ENCODE data around the gene VSTM4.

The VSTM4 gene

GRCh38 chr10:49116509-49117375 lies 1.4 kb upstream of the VSTM4 start:
- ATAC-seq = peak; percentile 7
- DNase-seq = no peak

- DNase-seq (no peak), ATAC-seq (peak; percentile 42)
Measured at GRCh38 chr10:49115796-49116508, 630 bp upstream of the VSTM4 start.

GRCh38 chr10:49114718-49115014 lies 656 bp downstream of the VSTM4 start:
- DNase-seq (no peak), ATAC-seq (no peak)

DNA sequence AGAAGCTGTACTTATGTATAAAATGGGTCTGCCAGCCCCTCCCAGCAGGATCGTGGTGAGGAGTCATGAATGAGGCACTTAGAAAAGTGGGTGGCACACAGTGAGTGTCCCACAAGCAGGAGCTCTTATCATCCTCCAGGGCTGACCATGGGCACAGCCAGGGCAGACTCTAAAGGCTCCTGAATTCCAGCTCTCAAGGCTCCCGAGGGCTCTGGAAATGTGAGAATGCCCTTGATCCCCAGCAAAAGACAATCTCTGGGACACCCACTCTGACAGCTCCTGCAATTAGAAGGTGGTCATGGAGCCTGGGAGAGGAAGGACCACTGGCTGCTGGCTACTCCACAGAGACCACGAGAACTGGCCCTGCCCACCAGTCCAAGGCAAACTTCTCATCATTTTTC lies 1.6 kb downstream of the VSTM4 start:
- DNase-seq (no peak), ATAC-seq (no peak)

DNA sequence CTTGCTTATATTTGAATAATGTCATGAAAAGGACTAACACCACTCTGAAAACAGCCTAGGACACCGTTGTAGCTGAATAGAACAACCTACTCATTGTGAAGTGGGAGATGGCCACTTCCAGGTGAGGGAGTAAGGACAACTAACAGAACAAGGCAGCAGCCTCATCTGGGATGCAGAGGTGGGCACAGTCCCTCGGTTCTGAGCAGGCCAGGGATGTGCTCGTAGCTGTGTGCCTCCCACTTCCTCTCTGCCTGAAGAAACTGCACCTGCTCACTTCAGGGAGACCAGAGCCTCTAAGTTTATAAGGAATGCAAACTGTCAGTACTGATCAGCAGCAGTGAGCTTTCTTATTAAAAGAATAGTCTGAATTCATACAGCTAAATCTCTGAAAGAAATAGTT lies 2.5 kb downstream of the VSTM4 start:
- DNase-seq (no peak), ATAC-seq (no peak)

DNA sequence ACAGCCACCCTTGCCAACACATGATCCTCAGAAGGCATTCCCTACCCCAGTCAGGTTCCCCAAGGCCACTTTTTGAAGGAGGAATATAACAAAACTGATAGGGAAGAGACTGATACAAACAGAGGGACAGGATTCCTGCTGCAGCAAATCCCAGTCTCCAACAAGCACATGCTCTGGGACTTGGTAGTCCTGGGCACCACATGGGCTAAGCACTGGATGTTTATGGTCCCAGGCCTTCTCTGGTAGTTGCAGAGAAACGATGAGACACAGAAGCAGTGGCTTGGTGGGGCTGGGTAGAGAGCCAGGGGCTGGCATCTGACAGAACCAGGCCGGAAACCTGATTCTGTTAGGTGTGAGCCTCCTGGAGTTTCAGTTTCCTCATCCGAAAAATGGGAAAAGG lies 3.2 kb downstream of the VSTM4 start:
- DNase-seq (no peak), ATAC-seq (no peak)

GRCh38 chr10:49111320-49111698 lies 4.0 kb downstream of the VSTM4 start:
- DNase-seq (no peak), ATAC-seq (no peak)

GRCh38 chr10:49110684-49111319 lies 4.5 kb downstream of the VSTM4 start:
- no peak for ATAC-seq

DNA sequence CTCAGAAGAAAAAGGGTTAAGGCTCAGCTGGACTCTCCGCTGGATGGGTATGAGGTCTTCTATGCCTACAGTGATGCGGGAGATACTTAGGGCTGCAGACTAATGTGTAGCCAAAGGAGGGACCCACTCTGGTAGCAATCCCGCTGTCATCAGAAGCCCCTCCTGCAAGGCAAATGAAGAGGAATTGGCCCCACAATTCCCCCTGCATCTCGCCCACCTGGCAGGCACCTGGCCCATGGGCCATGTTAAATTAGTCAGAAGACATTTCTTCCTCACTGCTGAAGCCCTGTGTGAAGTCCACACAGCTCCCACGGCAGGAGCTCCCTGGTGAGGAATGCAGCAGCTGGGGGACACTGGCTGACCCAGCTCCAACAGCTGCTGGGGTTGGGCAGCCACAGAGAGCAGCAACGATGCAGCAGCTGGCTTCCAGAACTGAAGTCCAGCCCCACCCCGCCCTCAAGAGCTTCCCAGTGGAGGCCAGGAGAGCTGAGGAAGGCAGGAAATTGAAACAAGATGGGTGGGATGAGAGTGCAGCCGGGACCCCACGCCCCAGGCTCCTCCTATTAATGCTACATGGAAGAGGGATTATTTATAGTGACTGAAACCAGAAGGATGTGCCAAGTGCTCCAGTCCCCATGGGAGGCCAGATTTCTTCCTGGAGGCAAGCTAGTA lies 5.5 kb downstream of the VSTM4 start:
- DNase-seq (no peak), ATAC-seq (no peak)

More at GRCh38 chr10:49110684-49111319, 4.5 kb downstream of the VSTM4 start:
- no peak for DNase-seq

DNA sequence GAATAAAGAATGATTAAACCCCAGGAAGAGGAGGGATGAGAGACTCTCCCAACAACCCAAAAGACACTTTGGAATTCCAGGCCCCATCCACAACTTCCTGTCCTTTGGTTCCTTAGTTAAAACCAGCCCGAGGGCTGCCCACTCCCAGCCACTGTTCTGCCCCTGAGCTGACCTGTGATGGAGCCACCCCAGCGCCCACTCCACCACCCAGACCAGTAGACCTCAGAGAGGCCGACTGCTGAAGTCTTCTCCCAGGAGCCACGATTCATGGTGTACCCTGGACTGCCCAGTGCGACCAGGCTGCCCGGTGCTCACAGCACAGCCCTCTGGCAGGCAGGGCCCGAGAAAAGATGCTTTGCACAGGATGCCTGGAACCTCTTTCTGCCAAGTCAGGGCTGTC lies 6.7 kb downstream of the VSTM4 start:
- DNase-seq (no peak), ATAC-seq (no peak)

- DNase-seq = no peak
- no peak for ATAC-seq
Measured at GRCh38 chr10:49107887-49108267, 7.4 kb downstream of the VSTM4 start.

DNA sequence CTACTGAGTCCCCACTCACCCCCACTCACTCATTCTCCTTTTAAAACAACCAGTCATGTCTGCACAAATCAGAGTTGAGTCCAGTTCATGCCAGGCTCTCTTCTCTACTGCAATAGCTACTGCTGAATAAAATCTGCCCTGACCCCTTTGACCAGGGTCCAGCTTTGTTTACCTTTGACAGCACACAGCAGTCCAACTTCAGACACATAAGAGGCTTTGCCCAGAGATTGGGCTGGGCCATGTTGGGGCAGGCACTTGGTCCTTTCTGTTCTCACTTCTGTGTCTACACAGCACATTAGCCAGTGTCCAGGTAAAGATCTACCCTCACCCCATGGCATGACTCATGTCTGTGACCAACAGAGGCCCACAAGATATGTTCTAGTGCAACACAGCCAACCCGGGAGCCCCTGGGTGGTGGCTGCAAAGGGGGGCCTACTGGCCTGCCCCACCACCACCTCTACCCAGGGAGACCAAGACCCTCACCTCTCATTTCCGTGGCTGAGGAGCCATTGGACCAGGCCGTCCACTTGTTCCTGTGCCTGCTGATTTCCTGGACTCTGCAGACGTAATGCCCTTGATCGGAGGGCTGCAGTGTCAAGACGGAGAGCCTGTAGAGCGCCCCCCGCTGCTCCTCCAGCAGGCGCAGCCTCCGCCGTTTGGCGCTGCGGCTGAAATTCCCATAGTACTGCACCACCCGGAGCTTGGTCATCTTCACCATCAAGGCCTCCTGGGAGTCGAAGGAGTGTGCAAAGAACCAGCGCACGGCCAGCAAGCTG lies 8.0 kb downstream of the VSTM4 start:
- no peak for ATAC-seq
- no peak for DNase-seq

GRCh38 chr10:49106451-49106850 lies 8.9 kb downstream of the VSTM4 start:
- ATAC-seq (no peak), DNase-seq (no peak)

- DNase-seq = no peak
Measured at GRCh38 chr10:49105076-49105475, 10.2 kb downstream of the VSTM4 start.

DNA sequence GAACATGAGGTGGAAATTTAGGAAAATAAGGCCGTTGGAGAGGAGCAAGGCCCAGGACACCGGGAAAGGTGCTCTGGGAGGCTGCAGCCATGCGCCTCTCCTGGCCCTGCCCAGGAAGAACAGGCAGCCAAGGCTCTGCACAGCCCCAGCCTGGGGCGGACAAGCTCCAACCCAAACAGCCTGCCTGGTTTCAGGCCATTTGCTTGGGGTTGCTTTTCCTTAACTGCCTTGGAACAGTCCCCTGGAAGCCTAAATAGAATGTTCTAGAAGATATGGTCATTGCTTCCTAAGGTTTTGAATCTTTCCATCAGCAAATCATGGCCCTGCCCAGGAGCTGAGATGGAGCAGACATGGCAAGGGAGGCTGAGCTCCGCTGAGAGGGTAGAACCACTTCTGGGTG lies 11.0 kb downstream of the VSTM4 start:
- ATAC-seq (no peak), DNase-seq (no peak)

More at GRCh38 chr10:49105076-49105475, 10.2 kb downstream of the VSTM4 start:
- ATAC-seq = no peak

DNA sequence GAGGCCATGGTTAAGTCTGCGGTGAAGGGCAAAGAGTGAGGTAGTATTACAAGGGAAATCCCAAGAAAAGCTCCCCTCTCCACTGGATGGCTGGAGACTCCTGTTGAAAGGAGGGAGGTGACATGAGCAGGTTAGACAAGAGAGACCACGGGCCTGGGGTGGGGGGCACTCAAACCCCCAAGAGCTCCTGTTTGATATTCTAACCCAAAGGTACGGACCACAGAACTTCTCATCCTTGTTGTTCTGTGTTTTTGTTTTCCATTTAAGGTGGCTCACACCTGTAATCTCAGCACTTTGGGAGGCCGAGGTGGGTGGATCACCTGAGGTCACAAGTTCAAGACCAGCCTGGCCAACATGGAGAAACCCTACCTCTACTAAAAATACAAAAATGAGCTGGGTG lies 11.6 kb downstream of the VSTM4 start:
- DNase-seq = no peak

GRCh38 chr10:49099046-49099445 lies 16.3 kb downstream of the VSTM4 start:
- ATAC-seq (no peak), DNase-seq (no peak)

More for the DNA sequence above, 11.6 kb downstream of the VSTM4 start:
- no peak for ATAC-seq

GRCh38 chr10:49096890-49097445 lies 18.4 kb downstream of the VSTM4 start:
- no peak for DNase-seq
- no peak for ATAC-seq

GRCh38 chr10:49094646-49095045 lies 20.7 kb downstream of the VSTM4 start:
- no peak for ATAC-seq
- DNase-seq = no peak

- ATAC-seq = no peak
- DNase-seq = no peak
Measured at GRCh38 chr10:49093922-49094321, 21.4 kb downstream of the VSTM4 start.

- DNase-seq = no peak
- ATAC-seq = no peak
Measured at GRCh38 chr10:49092477-49092876, 22.8 kb downstream of the VSTM4 start.
